Activated CD8-positive, alpha-beta memory T cell treated with anti-CD3 and anti-CD28 coated beads, Interleukin-2, amount 50 U/mL, for 24 hours (primary cell): Measurements from ENCODE around the gene DOCK4.

Experiments
- DNase-seq: peaks from one replicate; pipeline ENCODE4 v3.0.0-alpha.2; 2020; ENCODE audit errors: extremely low read depth

The DOCK4 gene

DNA sequence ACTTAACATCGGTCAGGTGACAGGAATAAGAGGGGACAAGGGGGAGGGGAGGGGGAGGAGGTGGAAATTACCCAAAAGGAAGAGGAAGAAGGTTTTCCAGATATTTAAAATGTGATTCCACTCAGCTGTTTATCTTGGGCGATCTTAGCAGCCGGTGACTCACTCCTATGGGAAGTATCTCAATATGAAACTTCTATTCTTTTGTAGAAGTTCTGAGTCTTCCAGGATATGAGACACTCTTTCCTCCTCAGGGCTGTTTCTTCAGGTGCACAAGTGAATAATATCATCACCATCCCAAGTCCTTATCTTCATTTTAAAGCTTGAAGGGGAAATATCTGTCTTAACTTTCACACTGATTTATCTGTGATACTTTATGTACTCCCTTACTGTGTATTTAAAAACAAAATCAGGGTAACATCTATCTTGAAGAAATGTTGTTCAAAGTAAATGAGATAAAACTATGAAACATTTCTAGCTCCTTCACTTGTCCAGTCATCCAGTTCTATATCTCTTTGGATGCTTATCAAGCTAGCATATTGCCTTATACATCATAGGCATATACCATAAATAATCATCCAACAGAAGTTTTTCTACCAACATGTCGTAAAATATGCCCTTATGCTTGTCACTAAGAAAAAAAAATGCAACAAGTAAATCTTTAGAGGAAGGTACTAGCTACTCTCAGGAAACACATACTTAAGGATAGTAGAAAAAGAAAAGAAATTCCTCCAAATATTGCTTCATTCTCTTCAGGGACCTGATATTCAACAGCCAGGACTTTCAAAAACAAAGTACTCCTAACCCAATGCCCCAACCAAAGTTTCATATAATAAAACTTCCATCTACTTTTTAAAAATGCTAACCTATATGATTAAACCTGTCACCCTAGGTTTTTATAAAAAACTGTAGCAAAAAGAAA, 13.7 kb downstream of the DOCK4 start:
- DNase-seq = no peak

DNA sequence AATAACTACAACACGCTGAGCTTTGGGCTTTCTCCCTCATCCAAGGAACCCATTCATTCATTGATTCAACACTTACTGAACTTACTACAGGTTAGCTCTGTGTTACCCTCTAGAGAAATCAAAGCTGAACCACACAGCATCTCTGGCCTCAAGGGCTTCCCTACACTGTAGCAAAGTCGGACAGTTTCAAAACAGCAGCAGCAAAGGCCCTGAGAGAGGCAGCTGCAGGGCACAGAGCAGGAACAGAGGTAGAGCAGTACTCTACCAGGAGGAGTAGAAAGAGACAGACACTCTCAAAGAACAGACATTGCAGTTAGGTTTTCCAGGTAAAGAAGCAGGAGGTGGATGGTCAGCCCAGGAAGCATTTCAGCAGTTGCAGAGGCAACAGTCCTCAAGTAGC, 16.1 kb downstream of the DOCK4 start:
- DNase-seq = no peak

DNA sequence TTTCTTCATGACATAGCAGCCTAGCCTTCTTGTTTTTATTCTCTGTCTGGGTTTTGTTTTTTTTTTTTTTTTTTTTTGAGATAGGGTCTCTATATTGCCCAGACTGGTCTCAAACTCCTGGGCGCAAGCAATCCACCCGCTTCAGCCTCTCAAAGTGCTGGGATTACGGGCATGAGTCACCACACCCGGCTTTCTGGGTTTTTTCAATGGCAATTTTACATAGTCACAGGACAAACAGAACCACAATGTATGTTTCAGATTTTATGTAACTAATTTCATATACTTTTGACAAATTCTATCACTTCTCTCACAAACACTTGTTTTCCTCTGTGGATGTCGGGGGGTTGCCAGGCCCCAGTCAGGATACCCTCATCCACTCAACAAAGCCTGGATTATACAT, 16.5 kb downstream of the DOCK4 start:
- no peak for DNase-seq

DNA sequence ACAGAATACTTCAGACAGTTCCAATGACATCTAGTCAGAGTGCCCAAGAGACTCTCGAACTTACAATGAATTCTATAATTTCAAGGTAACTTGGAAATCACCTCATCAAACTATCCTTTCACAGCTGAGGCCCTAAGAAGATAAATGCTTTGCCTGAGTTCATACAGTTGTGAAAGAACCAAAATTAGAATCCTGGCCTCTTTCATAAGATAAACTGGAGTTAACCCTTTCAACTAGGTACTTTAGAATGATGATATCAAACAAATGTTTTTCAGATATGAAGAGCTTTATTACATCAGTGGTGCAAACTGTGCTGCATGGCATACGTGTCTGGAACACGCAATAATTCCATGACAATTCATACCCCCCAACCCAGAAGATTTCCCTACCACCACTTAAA, 17.9 kb downstream of the DOCK4 start:
- DNase-seq = no peak

DNA sequence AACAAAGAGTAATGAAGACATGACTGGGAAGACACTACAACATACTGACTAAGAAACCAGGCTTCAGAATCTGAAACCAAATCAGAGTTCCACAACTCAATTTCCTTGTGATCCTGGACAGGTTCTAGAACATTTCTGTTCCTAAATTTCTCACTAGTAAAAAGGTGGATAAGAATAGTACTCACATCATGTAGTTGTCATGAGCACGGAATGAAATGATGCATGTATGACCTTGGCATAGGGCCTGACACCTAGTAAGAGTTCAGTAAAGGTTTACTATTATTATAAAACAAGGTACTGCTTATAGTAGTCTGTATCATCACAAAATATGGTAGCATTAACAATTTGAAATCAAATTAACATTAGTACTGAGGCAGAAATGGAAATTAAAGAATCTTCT, 19.9 kb downstream of the DOCK4 start:
- no peak for DNase-seq

DNA sequence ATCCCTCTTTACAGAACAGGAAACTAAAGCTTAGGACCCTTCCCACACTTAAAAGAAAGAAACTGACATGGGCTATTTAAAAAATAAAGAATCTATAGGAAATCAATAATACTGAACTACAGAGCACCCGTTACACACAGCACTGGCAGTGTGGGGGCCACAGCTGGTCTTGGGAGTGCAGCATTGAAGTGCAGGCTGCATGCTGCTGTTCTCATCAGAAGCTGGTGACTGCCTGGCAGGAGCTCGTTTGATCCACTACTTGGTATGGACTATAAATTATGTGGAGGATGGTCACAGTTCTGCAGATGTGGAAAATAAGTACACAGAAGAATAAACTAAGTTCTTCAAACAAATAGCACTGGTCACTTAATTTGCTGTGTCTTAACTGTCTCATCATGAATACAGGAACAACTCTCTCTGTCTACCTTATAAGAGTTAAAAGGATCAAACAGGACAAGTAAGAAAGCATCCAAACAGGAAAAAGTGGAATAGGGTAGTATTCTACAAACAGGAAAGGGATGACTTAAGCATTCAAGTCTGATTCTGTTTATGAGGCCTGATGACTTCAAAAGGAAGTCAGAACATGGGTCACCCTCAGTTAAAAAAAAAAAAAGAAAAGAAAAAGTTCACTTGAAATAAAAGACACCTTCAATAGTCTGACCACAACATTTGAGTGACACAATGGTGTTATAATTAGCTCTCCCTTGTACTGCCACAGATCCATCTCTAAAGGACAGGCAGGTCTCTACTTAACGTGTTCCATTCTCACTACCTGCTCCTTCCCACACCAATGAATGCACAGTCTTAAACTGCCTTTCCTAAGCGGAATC, 21.0 kb downstream of the DOCK4 start:
- no peak for DNase-seq

DNA sequence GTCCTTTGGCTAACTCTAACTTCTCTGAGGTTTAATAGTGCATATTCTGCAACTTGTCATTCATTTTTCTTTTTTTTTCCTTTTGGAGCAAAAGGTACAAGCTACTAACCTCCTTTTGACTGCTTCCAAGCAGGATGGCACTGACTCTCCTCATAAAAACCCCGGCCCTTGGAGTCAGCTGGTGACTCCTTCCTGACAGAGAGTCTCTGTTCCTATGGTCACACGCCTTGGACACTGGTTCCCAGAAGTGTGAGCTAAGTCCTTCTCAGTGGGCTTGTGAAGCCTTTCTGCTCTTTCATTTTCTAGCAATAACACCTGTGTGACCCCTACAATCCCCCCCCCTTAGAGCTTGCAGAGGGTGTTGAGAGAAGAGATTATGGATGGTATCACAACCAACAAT, 21.7 kb downstream of the DOCK4 start:
- DNase-seq = no peak

DNA sequence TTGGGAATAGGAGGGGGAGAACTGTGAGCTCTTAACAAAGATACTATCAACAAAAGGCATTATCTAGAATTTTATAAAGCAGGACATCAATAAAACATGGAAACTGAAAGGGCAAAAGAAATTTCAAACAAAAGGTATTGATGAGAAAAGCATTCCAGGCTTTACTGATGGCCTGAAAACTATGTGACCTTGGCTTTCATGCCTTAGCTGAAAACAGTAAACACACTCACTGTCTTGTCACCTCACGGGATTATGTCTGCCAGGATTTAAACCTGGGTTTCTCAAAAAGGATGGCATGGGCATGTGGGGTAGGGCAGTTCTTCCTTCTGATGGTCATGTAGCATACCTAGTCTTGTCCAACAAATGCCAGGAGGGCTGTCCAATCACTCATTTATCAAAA, 22.9 kb downstream of the DOCK4 start:
- no peak for DNase-seq

DNA sequence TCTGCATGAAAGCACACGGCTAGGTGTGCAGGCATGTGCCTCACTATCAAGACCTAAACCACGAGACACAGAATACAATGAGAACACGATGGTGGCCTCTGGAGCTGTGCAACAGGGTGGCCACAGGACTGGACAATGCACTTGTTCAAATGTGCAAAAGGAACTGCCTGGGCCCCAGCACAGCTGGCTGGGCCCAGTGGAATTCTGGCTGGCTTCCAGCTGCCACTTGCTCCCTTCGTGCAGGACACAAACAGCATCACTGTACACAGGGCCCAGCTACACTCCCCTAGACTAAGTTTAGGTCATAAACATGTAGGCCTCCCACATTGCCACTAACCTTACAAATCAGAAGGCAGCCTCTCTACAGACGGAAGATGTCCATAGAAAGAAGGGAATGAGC, 23.4 kb downstream of the DOCK4 start:
- DNase-seq = no peak

DNA sequence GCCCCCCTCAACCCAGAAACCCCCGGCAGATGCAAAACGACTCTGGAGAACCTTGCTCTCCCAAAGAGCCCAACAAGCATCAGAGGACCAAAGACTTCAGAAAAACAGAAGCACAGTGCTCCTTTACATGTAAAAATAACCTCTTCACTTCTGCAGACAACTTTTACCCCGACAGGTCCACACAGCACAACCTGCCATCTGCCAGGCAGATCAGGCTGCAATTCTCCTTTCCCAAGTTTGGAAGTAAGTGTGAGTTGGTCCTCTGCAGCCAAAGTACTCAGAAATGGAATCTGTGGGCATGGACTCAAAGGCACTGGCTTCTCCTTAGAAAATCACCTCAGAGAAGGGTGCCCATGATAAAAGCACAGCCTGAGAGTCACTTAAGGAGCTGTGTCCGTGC, 26.0 kb downstream of the DOCK4 start:
- DNase-seq = no peak

DNA sequence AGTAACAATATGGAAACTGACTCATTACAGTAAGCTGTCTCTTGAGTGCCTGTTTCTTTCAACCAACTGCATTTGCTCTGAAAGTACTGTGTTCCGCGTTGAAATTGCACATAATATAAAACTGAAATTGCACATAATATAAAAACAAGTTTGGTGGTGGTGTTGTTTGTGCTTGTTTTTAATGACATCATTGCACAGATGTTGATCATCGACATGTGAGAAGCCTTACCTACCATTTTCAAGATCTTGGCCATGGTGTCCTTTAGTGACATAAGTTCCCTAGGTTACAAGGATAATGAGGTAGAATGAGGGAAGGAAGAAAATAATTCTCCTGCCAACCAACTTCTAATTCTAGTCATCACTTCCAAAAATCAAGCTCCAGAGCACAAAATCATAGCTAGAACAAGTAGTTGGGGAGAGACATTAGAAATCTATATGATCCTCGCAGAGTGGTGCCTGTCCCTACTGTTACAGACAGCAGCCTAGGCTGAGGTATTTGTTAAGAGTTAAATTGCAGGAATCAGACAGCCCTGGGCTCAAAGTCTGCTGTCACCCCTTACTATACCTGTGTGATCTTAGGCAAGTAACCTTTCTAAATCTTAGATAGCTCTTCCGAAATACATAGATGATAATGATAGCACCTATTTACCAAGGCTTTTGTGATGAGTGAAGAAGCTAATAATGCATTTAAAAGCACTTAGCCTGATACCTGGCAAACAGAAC, 29.3 kb downstream of the DOCK4 start:
- DNase-seq = no peak

DNA sequence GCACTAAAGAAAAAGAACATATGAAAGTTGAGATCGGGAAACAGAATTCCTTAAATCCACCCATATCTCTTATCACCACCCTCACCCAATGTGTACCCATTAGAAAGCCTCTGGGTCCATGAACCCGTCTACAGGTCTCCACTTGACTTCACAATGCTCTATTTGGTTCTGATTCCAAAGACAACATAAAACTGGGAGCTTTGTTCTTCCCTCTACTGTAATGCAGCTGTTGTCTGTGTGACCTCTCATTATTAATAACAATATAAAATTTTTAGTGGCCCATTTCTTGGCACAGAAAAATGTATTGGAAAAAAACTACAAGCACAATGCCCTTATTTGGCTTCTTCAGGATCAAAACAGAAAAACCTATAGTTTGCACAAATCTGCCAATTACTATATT, 30.0 kb downstream of the DOCK4 start:
- no peak for DNase-seq

DNA sequence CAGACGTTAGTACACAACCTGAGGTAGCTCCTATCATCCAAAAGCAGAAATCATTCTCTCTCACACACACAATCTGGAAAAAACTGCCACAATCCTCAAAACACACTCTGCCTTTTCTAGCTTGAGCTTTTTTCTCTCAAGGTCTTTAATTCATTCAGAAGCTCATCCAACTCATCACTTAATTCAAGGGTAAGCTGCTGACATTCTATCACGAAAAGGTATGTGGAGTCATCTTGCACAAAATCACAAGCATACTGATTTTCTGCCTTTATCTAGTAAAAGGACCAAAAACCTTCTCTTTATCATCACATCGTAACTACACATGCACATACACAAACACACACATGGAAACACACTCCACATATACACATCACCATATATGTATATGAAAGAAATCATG, 32.0 kb downstream of the DOCK4 start:
- no peak for DNase-seq

DNA sequence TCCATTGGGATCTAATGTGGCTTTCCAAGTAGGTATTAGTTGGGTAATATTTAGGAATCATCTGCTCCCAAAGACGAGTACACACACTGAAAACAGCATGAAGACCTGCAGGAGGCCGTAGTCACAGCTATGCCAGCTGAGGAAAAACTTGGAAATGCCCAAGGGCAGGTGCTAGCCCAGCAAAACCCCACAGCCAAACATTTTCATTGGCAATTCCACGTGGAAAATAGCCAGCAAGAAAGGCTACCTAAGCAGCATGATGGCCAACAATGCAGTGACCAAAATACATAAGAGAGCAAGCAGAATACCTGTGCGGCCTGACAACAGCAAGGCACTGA, 32.7 kb downstream of the DOCK4 start:
- no peak for DNase-seq

DNA sequence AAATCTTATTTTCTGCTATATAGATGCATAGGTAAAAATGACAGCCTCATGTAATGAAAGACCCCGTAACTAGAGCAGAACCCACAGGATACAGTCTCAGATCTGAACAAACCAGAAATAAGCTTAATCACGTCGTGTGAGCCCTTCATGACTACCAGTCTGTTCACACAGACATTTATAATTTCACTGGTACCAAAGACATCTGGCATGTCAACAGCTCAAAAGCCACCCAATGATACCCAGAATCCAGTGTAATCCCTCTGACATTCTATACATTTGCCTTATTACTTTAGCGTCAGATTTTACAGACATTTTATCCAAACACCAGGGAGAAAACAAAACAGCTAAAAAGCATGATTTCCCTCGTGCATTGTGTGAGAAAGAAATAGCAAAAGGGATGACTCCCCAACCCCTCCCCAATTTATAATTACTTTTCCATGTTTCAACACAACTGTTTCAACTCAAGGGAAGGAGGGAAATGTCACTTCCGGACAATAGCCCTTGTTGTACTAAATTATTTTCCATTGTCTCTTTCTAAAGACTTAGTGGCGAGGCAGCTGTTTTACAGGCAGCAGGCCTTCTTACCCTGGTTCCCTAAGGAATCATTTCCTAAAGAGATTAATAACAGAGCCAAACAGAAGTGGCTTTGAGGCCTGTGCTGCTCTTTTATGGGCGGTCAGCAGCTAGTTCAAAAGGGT, 33.2 kb downstream of the DOCK4 start:
- no peak for DNase-seq

DNA sequence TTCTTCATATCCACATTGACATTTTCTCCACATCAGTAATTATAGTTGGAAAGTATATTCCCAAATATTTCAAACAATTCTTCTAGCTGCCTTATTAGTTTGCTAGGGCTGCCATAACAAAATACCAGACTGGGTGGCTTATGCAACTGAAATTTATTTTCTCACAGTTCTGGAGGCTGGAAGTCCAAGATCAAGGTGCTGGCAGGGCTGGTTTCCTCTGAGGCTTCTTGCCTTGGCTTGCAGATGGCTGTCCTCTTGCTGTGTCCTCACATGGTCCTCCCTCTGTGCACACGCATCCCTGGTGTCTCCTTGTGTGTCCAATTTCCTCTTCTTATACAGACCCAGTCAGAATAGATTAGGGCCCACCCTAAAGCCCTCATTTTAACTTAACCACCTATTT, 34.5 kb downstream of the DOCK4 start:
- no peak for DNase-seq

DNA sequence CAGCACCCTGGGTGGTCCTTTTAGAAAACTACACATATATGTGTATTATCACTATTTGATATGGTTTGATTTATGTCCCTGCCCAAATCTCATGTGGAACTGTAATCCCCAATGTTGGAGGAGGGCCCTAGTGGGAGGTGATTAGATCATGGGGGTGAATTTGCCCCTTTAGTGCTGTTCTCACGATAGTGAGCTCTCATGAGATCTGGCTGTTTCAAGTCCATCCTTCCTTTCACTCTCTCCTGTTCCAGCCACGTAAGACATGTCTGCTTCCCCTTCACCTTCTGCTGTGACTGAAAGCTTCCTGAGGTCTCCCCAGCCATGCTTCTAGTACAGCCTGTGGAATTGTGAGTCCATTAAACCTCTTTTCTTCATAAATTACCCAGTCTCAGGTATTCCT, 37.3 kb downstream of the DOCK4 start:
- DNase-seq = no peak

DNA sequence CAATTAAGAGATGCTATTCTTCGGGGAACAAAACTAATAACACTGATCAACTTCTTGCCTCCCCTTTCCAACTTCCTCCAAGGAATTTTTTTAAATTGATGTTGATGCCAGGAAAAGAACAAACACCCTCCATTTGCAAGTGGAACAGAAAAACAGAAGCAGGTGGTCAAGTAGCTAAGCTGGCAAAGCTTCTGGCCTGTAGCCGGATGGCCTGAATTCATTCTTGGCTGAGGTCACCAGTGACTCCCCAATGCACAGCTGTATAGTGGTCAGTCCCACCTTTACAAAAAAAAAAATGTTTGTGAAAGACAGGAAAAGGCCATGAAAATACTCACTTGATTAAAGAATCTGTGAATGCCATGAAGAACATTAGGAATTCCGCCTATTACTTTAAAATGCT, 39.1 kb downstream of the DOCK4 start:
- no peak for DNase-seq

DNA sequence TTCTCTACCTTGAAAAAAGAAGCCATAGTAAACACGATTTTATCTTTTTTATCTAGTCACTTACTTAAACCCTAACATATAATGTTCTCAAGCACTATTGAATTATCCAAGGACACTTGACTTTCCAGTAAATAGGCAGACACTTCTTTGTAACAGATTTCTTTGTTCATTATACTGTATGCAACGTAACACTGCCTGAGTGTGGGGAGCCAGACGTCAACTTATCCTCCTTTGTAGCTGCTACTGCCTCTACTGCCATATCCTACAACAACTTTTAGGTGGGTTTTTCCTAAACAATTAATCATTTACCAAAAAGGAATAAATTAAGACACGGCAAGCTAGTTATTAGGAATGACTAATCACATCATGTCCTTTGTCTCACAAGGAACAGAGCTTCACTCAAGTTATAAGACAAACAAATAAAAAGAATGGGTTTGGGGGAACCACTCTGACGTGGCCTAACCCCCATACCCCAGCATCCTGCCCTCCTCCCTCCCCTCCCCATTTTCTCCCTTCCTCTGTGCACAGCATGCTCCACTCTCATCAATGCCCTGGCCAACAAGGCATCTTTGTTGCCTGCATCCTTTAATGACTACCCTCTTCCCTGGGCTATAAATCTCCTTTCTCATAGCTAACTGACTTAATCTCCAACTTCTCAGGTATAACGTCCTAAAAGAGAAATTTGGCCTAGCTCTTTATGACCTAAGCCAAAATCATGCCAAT, 43.3 kb downstream of the DOCK4 start:
- no peak for DNase-seq

DNA sequence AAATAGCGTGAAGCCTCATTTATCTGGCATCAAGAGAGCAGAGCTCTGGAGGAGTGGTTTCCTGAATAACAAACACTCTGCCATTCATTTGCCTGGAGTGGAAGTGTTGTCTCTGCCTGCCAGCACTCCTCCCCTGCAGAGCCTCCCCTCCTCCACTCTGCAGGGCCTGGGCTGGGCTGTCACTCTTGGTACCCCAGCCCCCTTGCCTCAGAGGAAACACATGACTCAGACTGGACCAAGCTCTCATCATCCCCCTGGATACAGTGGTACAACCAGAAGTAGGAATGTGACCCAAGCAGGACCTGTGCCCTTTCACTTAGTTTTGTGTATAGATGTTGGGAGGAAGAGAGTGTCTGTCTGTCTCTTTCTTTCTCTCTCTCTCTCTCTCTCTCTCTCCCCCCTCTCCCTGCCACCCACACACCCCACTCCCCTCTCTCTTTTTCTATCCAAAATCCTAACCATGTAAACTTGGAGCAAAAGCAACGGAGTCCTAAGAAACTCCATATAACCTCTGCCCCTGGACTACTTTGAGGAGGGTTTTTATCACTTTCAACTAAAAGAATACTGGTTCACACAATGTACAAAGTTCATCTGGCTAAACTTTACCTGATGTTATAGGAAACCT, 43.9 kb downstream of the DOCK4 start:
- DNase-seq = no peak
